Measurements from ENCODE around the gene TM4SF1.

The TM4SF1 gene

DNA sequence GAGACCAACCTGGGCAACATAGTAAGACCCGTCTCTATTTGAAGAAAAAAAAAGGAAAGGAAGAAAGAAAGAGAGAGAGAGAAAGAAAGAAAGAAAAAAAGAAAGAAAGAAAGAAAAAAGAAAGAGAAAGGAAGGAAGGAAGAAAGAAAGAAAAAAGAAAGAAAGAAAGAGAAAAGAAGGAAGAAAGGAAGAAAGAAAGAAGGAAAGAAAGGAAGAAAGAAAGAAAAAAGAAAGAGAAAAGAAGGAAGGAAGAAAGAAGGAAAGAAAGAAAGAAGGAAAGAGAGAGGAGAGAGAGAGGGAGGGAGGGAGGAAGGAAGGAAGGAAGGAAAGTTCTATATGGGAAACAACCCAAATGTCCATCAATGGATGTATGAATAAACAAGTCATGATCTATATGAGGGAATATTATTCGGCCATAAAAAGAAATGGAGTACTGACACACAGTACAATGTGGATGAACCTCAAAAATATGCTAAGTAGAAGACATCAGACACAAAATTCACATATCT, 28.8 kb upstream of the TM4SF1 start:
- Histone ChIP-seq H3K4me1 (ENCODE audit: control insufficient read depth in 1 of 2, insufficient read depth in 2 of 2, low read length in 2 of 2) (no peaks in the 10 kb centered on the region), H3K18ac (ENCODE audit: low read length) (no peak overlapping the region), H3K79me2 (ENCODE audit: control insufficient read depth, insufficient read depth, low read length, poor library complexity) (no peaks in the 10 kb centered on the region), H4K12ac (ENCODE audit: low read depth, low read length) (no peak overlapping the region), H4K8ac (ENCODE audit: low read depth, low read length) (no peak overlapping the region), H2AFZ (ENCODE audit: insufficient read depth, low read length, poor library complexity) (no peak overlapping the region), H4K91ac (ENCODE audit: low read depth, low read length) (no peak overlapping the region), H3K9me3 (ENCODE audit: insufficient read depth, low read depth, low read length) (no peaks in the 10 kb centered on the region), H2BK5ac (ENCODE audit: low read depth, low read length, poor library complexity) (no peak overlapping the region), H3K27ac (ENCODE audit: low read depth, low read length) (no peak overlapping the region), H3K23ac (ENCODE audit: low read length) (no peak overlapping the region), H3K9ac (ENCODE audit: low read length) (no peak overlapping the region), H3K79me1 (ENCODE audit: low read length) (no peaks in the 10 kb centered on the region), H3K4ac (ENCODE audit: low read depth, low read length) (no peak overlapping the region), H3K4me2 (ENCODE audit: low read length) (no peak overlapping the region), H3K27me3 (ENCODE audit: insufficient read depth, low read length) (no peaks in the 10 kb centered on the region), H3K14ac (ENCODE audit: low read length) (no peak overlapping the region), H3K4me3 (ENCODE audit: low read depth, low read length) (no peak overlapping the region), H2BK120ac (ENCODE audit: insufficient read depth, low read length, poor library complexity) (no peak overlapping the region), H2BK12ac (ENCODE audit: low read length) (no peak overlapping the region), H3K36me3 (ENCODE audit: control insufficient read depth in 1 of 2, insufficient read depth in 2 of 2, low read length in 2 of 2) (no peaks in the 10 kb centered on the region), H2AK5ac (ENCODE audit: low read length) (no peak overlapping the region)
- no peak for DNase-seq
- WGBS (ENCODE audit: extremely low coverage, insufficient coverage, insufficient read length): no CpG with 5 or more reads among the region's 2 CpGs

DNA sequence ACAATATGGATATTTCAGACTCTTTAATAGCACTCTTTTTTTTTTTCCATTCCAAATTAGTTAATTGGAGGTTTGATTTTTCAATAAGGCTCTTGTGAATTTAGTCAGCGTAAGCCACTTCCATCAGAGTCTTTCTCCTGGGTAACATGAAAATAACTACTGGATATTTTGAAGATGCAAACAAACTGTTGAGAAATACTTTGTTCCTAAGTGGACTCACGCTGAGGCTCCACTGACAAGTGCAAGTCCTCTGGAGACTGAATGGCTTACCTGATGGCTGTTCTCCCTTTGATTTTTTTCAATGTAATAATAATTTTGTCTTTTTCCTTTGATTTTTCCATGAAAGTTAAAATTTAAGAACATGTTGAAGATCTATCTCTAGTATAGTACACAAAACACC, 26.0 kb upstream of the TM4SF1 start:
- no peak overlapping the region for H4K91ac ChIP-seq (ENCODE audit: low read depth, low read length)
- no peak overlapping the region for H4K12ac ChIP-seq (ENCODE audit: low read depth, low read length)
- no peak overlapping the region for H3K4me2 ChIP-seq (ENCODE audit: low read length)
- no peak overlapping the region for H2BK12ac ChIP-seq (ENCODE audit: low read length)
- H2BK120ac ChIP-seq (ENCODE audit: insufficient read depth, low read length, poor library complexity): no peak overlapping the region
- no peak overlapping the region for H2AK5ac ChIP-seq (ENCODE audit: low read length)
- no peak overlapping the region for H3K14ac ChIP-seq (ENCODE audit: low read length)
- no peak overlapping the region for H3K27ac ChIP-seq (ENCODE audit: low read depth, low read length)
- no peak overlapping the region for H3K23ac ChIP-seq (ENCODE audit: low read length)
- no peaks in the 10 kb centered on the region for H3K79me1 ChIP-seq (ENCODE audit: low read length)
- no peaks in the 10 kb centered on the region for H3K79me2 ChIP-seq (ENCODE audit: control insufficient read depth, insufficient read depth, low read length, poor library complexity)
- no peaks in the 10 kb centered on the region for H3K9me3 ChIP-seq (ENCODE audit: insufficient read depth, low read depth, low read length)
- H3K9ac ChIP-seq (ENCODE audit: low read length): no peak overlapping the region
- no peak overlapping the region for H2AFZ ChIP-seq (ENCODE audit: insufficient read depth, low read length, poor library complexity)
- WGBS (ENCODE audit: extremely low coverage, insufficient coverage, insufficient read length): no CpG with 5 or more reads among the region's 2 CpGs
- H3K4me1 ChIP-seq (ENCODE audit: control insufficient read depth in 1 of 2, insufficient read depth in 2 of 2, low read length in 2 of 2): no peaks in the 10 kb centered on the region
- no peaks in the 10 kb centered on the region for H3K27me3 ChIP-seq (ENCODE audit: insufficient read depth, low read length)
- DNase-seq: no peak
- H2BK5ac ChIP-seq (ENCODE audit: low read depth, low read length, poor library complexity): no peak overlapping the region
- H4K8ac ChIP-seq (ENCODE audit: low read depth, low read length): no peak overlapping the region
- no peak overlapping the region for H3K4me3 ChIP-seq (ENCODE audit: low read depth, low read length)
- no peak overlapping the region for H3K4ac ChIP-seq (ENCODE audit: low read depth, low read length)
- no peaks in the 10 kb centered on the region for H3K36me3 ChIP-seq (ENCODE audit: control insufficient read depth in 1 of 2, insufficient read depth in 2 of 2, low read length in 2 of 2)
- no peak overlapping the region for H3K18ac ChIP-seq (ENCODE audit: low read length)

DNA sequence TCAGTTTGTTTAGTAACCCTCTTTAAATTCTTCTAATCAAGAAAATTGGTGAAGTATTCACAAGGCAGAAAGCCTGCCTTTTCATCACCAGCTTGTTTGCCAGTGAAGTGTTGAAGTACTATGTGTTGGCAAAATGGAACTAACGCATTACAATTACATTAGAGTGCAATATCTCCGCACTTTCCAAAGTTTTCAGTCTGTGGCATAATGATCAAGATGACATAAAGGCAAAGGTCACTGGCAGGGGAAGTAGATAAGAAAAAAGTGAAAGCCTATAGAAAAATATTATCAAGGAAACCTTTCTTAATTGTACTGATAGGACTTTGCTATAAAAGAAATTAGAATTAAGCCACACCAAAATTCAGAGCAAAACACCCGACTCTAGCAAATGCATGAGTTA, 25.0 kb upstream of the TM4SF1 start:
- Histone ChIP-seq H3K27me3 (ENCODE audit: insufficient read depth, low read length) (no peaks in the 10 kb centered on the region), H3K4me1 (ENCODE audit: control insufficient read depth in 1 of 2, insufficient read depth in 2 of 2, low read length in 2 of 2) (no peaks in the 10 kb centered on the region), H3K18ac (ENCODE audit: low read length) (no peak overlapping the region), H3K79me2 (ENCODE audit: control insufficient read depth, insufficient read depth, low read length, poor library complexity) (no peaks in the 10 kb centered on the region), H2BK120ac (ENCODE audit: insufficient read depth, low read length, poor library complexity) (no peak overlapping the region), H2AK5ac (ENCODE audit: low read length) (no peak overlapping the region), H3K23ac (ENCODE audit: low read length) (no peak overlapping the region), H4K91ac (ENCODE audit: low read depth, low read length) (no peak overlapping the region), H4K12ac (ENCODE audit: low read depth, low read length) (no peak overlapping the region), H3K4me2 (ENCODE audit: low read length) (no peak overlapping the region), H3K9me3 (ENCODE audit: insufficient read depth, low read depth, low read length) (no peaks in the 10 kb centered on the region), H2AFZ (ENCODE audit: insufficient read depth, low read length, poor library complexity) (no peak overlapping the region), H3K4ac (ENCODE audit: low read depth, low read length) (no peak overlapping the region), H3K27ac (ENCODE audit: low read depth, low read length) (no peak overlapping the region), H4K8ac (ENCODE audit: low read depth, low read length) (no peak overlapping the region), H3K9ac (ENCODE audit: low read length) (no peak overlapping the region), H2BK12ac (ENCODE audit: low read length) (no peak overlapping the region), H3K14ac (ENCODE audit: low read length) (no peak overlapping the region), H3K4me3 (ENCODE audit: low read depth, low read length) (no peak overlapping the region), H2BK5ac (ENCODE audit: low read depth, low read length, poor library complexity) (no peak overlapping the region), H3K36me3 (ENCODE audit: control insufficient read depth in 1 of 2, insufficient read depth in 2 of 2, low read length in 2 of 2) (no peaks in the 10 kb centered on the region), H3K79me1 (ENCODE audit: low read length) (no peaks in the 10 kb centered on the region)
- no CpG with 5 or more reads among the region's 3 CpGs for WGBS (ENCODE audit: extremely low coverage, insufficient coverage, insufficient read length)
- DNase-seq: no peak

DNA sequence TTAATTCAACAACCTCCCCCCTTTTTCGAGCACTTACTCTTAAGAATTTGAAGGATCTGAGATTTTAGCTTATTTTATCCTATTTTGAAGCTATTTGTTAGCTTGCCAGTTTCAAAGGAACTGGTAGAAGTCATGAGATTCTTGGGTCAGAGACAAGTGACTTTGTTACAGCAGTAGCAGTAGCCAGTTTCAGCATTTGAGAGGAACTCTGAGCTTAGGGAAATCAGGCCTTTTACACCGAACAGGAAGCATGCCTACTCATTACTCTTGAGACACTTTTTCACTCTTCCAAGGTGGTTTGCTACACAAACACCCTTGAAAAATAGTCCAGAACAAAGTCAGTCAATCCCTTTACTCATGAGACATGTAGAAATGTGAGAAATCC, 24.5 kb upstream of the TM4SF1 start:
- no peak for DNase-seq
- Histone ChIP-seq H3K4ac (ENCODE audit: low read depth, low read length) (no peak overlapping the region), H3K9me3 (ENCODE audit: insufficient read depth, low read depth, low read length) (no peaks in the 10 kb centered on the region), H2BK5ac (ENCODE audit: low read depth, low read length, poor library complexity) (no peak overlapping the region), H3K14ac (ENCODE audit: low read length) (no peak overlapping the region), H3K79me2 (ENCODE audit: control insufficient read depth, insufficient read depth, low read length, poor library complexity) (no peaks in the 10 kb centered on the region), H2AFZ (ENCODE audit: insufficient read depth, low read length, poor library complexity) (no peak overlapping the region), H4K8ac (ENCODE audit: low read depth, low read length) (no peak overlapping the region), H2AK5ac (ENCODE audit: low read length) (no peak overlapping the region), H2BK12ac (ENCODE audit: low read length) (no peak overlapping the region), H3K4me2 (ENCODE audit: low read length) (no peak overlapping the region), H3K18ac (ENCODE audit: low read length) (no peak overlapping the region), H3K79me1 (ENCODE audit: low read length) (no peaks in the 10 kb centered on the region), H3K27ac (ENCODE audit: low read depth, low read length) (no peak overlapping the region), H3K4me1 (ENCODE audit: control insufficient read depth in 1 of 2, insufficient read depth in 2 of 2, low read length in 2 of 2) (no peaks in the 10 kb centered on the region), H4K12ac (ENCODE audit: low read depth, low read length) (no peak overlapping the region), H4K91ac (ENCODE audit: low read depth, low read length) (no peak overlapping the region), H3K27me3 (ENCODE audit: insufficient read depth, low read length) (no peaks in the 10 kb centered on the region), H3K4me3 (ENCODE audit: low read depth, low read length) (no peak overlapping the region), H2BK120ac (ENCODE audit: insufficient read depth, low read length, poor library complexity) (no peak overlapping the region), H3K9ac (ENCODE audit: low read length) (no peak overlapping the region), H3K36me3 (ENCODE audit: control insufficient read depth in 1 of 2, insufficient read depth in 2 of 2, low read length in 2 of 2) (no peaks in the 10 kb centered on the region), H3K23ac (ENCODE audit: low read length) (no peak overlapping the region)
- WGBS (ENCODE audit: extremely low coverage, insufficient coverage, insufficient read length): no CpG with 5 or more reads among the region's 2 CpGs
